Measurements from ENCODE around the gene ATF6. TPM values are rescaled to one million over a fixed set of nuclear protein-coding genes. Genes with fewer than 3 reads are reported as not detected.
A peak's percentile ranks its signal among the peaks of the same experiment; 100 is the strongest.

Gene ATF6
- total RNA-seq, 2 experiments from 2014 or later: 16.2 to 17.1 TPM

GRCh38 chr1:161929137-161929536 lies 163.0 kb downstream of the ATF6 start:
- H3K36me3 Mint-ChIP-seq (ENCODE audit: low read depth): peaks cover 54% of the 10 kb centered on the region
- ChIA-PET POLR2A (no interaction called here), CTCF (no interaction called here)
- H3K4me3 ChIP-seq (ENCODE audit: low read length): no peak overlapping the region
- H3K4me3 Mint-ChIP-seq: no peak overlapping the region
- intact Hi-C loops (cut with DNase I, micrococcal nuclease): loop anchor here in 1 of 2 experiments (10.0 kb wide), 1 partner anchor 154 kb away; no protein-coding TSS in a partner anchor
- peaks cover 66% of the 10 kb centered on the region for H3K4me1 Mint-ChIP-seq (ENCODE audit: low read depth)
- TF ChIP-seq CTCF (IDR thresholded peaks at IDR 0.05): no peak
- no peaks in the 10 kb centered on the region for H3K36me3 ChIP-seq (ENCODE audit: insufficient read depth, low read length)
- no peaks in the 10 kb centered on the region for H3K27me3 Mint-ChIP-seq
- no peaks in the 10 kb centered on the region for H3K9me3 ChIP-seq (ENCODE audit: control insufficient read depth in 1 of 2, insufficient read depth in 1 of 2, low read length in 2 of 2)
- peaks cover 12% of the 10 kb centered on the region for H3K4me1 ChIP-seq (ENCODE audit: insufficient read depth, low read length)
- H3K27ac Mint-ChIP-seq: no peak overlapping the region
- no peaks in the 10 kb centered on the region for H3K27me3 ChIP-seq (ENCODE audit: control insufficient read depth in 1 of 2, insufficient read depth in 2 of 2, low read length in 2 of 2)
- no peak overlapping the region for H3K27ac ChIP-seq (ENCODE audit: low read depth in 1 of 2, low read length in 2 of 2)
- DNase-seq (no peak), ATAC-seq (ENCODE audit: poor library complexity) (no peak)
- H3K9me3 Mint-ChIP-seq: no peaks in the 10 kb centered on the region

- Mint-ChIP-seq H3K36me3 (ENCODE audit: low read depth) (peaks cover 45% of the 10 kb centered on the region), H3K27me3 (no peaks in the 10 kb centered on the region), H3K4me3 (no peak overlapping the region), H3K4me1 (ENCODE audit: low read depth) (peaks cover 74% of the 10 kb centered on the region), H3K27ac (no peak overlapping the region), H3K9me3 (no peaks in the 10 kb centered on the region)
- H3K4me3 ChIP-seq (ENCODE audit: low read length): no peak overlapping the region
- H3K27ac ChIP-seq (ENCODE audit: low read depth in 1 of 2, low read length in 2 of 2): no peak overlapping the region
- CTCF ChIA-PET: interaction anchor here (1.0 kb wide), 1 partner anchor 25 kb away, joined by 3 read pairs; no protein-coding TSS in a partner anchor
- no peak for DNase-seq
- no peak for ATAC-seq (ENCODE audit: poor library complexity)
- H3K9me3 ChIP-seq (ENCODE audit: control insufficient read depth in 1 of 2, insufficient read depth in 1 of 2, low read length in 2 of 2): no peaks in the 10 kb centered on the region
- intact Hi-C loops (cut with DNase I, micrococcal nuclease): no loop called here
- H3K4me1 ChIP-seq (ENCODE audit: insufficient read depth, low read length): peaks cover 19% of the 10 kb centered on the region
- H3K36me3 ChIP-seq (ENCODE audit: insufficient read depth, low read length): no peaks in the 10 kb centered on the region
- POLR2A ChIA-PET: interaction anchor here (0.6 to 0.9 kb wide), 2 partner anchors 52 to 104 kb away, joined by 3 read pairs; no protein-coding TSS in a partner anchor
- no peak for TF ChIP-seq CTCF (IDR thresholded peaks at IDR 0.05)
- H3K27me3 ChIP-seq (ENCODE audit: control insufficient read depth in 1 of 2, insufficient read depth in 2 of 2, low read length in 2 of 2): no peaks in the 10 kb centered on the region
Measured at GRCh38 chr1:161930064-161930463, 163.9 kb downstream of the ATF6 start.

- CTCF ChIA-PET: interaction anchor here (0.6 kb wide), 1 partner anchor 108 kb away, joined by 3 read pairs; no protein-coding TSS in a partner anchor
- no peak for DNase-seq
- Mint-ChIP-seq H3K4me3 (peak overlapping the region; percentile 47), H3K27me3 (no peaks in the 10 kb centered on the region), H3K4me1 (ENCODE audit: low read depth) (peaks cover 72% of the 10 kb centered on the region), H3K27ac (peak overlapping the region; percentile 79), H3K36me3 (ENCODE audit: low read depth) (peaks cover 31% of the 10 kb centered on the region), H3K9me3 (no peaks in the 10 kb centered on the region)
- POLR2A ChIA-PET: no interaction called here
- peaks cover 4% of the 10 kb centered on the region for H3K36me3 ChIP-seq (ENCODE audit: insufficient read depth, low read length)
- no peak for TF ChIP-seq CTCF (IDR thresholded peaks at IDR 0.05)
- peak overlapping the region; percentile 25 to 43 for H3K27ac ChIP-seq (ENCODE audit: low read depth in 1 of 2, low read length in 2 of 2)
- no peaks in the 10 kb centered on the region for H3K9me3 ChIP-seq (ENCODE audit: control insufficient read depth in 1 of 2, insufficient read depth in 1 of 2, low read length in 2 of 2)
- H3K27me3 ChIP-seq (ENCODE audit: control insufficient read depth in 1 of 2, insufficient read depth in 2 of 2, low read length in 2 of 2): no peaks in the 10 kb centered on the region
- intact Hi-C loops (cut with DNase I, micrococcal nuclease): no loop called here
- H3K4me3 ChIP-seq (ENCODE audit: low read length): no peak overlapping the region
- H3K4me1 ChIP-seq (ENCODE audit: insufficient read depth, low read length): peaks cover 23% of the 10 kb centered on the region
- ATAC-seq (ENCODE audit: poor library complexity): no peak
Measured at GRCh38 chr1:161932668-161933067, 166.5 kb downstream of the ATF6 start.
